GM19397 (cell line): Measurements from ENCODE around the gene GOLGA6A.
"Not testable (repeated sequence)": the region's sequence is repeated elsewhere in the genome, so short reads cannot be mapped to it uniquely, and the experiment has no call there.

Experiments
- ATAC-seq: cut with Tn5 transposase; IDR thresholded peaks from one replicate; pipeline ENCODE4 v1.9.1; 2021; ENCODE audit warnings: mild to moderate bottlenecking, moderate library complexity; ENCODE audit not compliant: unreplicated experiment

Gene GOLGA6A

DNA sequence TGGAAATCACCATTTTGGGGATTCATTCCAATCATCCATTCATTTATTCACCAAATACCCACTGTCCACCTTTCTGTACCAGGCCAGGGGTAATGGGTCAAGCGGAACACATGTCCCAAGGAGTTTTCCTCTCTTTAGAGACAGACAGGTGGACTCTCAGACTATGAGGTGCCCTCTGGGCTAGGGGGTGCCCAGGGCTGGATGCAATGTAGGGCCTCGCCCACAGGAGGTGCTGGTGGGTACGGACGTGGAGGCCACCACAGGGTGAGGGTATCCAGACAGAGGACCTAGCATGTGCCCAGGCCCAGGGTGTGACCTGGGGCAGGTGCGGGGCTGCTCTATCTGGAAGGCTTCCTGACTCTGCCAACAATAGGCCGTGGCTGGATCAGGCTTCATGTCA is 26.3 kb upstream of the GOLGA6A start:
- not testable (repeated sequence) for ATAC-seq

DNA sequence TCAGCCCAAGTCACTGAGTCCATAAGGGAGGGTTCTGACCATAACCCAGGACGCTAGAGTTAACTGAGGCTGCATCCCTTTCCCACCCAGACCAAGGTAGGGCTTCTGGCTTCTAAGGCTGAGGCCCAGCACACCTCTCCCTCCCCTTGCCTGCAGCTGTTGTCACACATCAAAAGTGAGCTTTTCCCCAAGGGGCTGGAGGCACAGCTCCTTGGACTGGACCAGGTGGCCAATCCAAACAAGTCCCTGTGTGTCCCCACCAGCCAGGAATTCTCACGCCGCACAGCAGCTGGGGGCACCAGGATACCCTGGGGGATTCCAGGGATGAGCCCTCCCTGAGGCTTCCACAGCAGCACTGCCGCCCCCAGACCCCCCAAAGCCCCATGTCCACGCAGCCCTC is 25.8 kb upstream of the GOLGA6A start:
- ATAC-seq = no peak

GRCh38 chr15:74099963-74100733 is 17.8 kb upstream of the GOLGA6A start:
- ATAC-seq = peak; percentile 88

DNA sequence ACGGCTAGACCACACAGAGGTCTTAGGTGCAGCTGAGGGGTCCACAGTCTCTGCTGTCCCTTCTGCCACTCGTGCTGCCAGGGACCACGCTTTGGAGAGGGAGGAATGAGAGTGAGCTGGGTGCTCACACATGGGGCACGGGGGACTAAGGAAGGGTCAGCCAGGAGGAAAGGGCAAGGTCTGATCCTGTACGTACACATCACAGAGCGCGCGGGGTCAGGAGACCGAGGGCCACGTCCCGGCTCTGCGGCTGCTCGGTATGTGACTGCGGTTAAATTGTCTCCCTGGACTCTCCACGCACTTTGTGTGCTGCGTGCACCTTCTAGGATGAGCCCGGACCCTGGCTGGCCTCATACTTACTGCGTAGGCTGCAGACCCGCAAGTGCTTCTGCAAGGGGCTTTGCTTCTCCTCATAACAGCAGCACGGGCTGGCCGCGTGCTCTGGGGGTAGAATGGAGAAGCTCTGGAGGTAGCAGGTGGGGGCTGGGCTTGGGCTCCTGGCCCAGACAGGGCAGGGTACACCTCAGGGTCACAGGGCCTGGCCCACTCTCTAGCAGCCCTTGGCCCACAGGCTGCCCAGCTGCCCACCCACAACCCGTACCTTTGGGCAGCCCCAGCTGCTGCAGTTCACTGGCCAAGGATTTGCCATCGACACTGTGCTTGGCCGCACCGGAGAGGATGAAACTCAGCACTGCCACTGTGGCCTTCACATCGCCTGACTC is 14.6 kb upstream of the GOLGA6A start:
- not testable (repeated sequence) for ATAC-seq

GRCh38 chr15:74095610-74096009 is 13.3 kb upstream of the GOLGA6A start:
- ATAC-seq = not testable (repeated sequence)

DNA sequence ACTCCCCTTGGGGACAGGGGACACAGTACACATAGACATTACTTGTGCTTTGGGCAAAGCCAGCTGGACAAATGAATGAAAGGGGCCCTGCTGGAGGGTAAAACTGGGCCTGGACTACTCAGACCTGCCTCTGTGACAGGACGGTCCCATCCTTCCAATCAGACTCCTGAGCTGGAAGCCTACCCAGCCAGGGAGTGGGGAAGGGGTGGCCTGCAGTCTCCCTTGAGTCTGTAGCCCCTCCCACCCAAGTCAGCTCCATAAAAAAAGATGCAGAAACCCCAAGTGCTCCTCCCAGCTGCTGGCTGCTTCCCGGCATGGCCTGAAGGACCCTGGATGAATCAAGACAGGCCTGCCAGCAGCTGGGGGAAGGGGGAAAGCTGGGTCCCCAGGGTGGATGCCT is 12.2 kb upstream of the GOLGA6A start:
- not testable (repeated sequence) for ATAC-seq

DNA sequence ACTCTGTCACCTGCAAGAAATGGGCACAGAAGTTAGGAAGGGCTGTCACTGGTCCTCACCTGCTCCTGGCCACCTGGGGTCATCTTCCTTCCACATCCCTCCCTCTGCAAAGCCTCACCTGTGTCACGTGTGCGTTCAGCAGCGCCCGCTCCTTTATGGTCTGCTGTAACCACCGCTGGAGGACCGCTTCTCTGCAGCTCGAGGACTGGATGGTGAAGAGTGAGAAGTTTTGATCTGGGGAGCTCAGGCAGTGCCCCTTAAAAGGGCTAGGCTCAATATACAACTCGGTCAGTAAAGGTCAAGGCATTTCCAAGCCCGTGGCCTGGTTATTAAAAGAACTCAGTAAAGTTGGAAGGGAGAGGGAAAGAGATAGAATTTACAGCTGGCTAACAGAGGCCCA is 6.6 kb downstream of the GOLGA6A start:
- not testable (repeated sequence) for ATAC-seq

- not testable (repeated sequence) for ATAC-seq
Observed at GRCh38 chr15:74072614-74073337, 9.6 kb downstream of the GOLGA6A start.

GRCh38 chr15:74072132-74072531 is 10.2 kb downstream of the GOLGA6A start:
- ATAC-seq = not testable (repeated sequence)

DNA sequence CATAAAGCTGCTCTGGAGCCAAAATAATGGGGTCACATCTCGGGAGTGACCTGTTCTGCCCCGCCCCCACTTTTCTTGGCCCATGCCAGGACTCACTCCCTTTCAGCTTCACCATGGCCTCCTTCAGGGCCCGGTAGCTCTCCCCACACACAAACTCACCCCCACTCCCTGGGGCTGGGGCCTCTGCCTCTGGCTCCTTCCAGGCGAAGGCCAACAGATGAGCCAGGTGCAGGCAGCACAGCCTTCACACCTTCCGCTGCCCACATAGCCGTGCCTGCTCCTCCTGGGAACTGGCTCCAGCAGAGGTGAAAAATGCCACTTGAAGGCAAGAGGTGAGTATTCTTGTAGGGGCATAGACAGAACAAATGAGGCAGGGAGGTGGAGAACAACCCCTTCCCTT is 10.7 kb downstream of the GOLGA6A start:
- ATAC-seq = not testable (repeated sequence)

DNA sequence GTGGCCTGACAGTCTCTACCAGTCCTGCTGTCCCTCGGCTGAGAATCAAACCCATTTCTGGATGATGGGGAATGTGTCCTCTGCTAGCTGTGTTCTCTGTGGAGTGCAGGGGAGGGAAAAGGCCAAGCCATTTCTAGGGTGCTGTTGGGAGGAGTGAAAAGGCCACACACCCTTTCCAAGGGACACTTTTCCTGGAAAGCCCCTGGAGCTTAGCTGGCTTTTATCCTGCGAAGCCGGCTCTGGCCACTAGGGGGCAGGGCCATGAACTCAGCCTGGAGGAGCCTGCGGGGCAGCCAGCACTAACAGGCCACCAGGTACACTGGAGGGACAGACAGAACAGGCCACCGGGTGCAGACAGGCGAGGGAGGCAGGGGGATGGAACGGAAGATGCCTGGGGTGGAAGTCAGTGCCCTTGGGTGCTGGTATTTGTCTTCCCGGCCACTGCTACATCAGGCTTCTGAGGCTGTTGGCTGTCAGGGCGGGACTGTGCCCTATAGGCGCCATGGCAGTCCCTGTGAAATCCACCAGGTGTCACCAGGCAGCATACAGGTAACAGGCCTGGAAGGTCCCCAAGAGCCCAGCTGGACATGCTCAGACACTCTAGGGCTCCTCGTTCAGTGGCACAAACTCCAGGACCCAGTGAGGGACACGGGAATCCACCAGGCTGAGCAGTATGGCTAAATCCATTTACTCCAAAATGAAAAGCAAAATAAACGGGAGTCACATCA is 16.5 kb downstream of the GOLGA6A start:
- ATAC-seq = not testable (repeated sequence)

DNA sequence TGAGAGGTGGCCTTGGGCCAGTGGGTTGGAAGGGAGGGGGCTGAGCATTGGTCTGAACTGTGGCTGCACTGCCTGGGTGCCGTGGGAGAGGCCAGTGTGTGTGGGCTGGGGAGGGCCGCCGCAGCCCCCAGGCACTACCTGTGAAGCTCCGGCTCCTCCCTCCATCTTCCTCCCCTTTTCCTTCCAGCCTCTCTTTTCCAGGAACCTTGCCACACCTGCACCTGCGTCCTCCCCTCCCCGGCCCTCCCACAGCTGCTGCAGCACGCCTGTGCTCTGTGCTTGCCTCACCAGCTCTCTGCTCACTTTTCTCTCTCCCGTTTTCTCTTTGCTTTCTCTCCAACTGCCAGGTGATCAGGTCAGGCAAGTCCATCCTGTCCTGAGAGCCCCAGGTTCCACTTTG is 17.5 kb downstream of the GOLGA6A start:
- ATAC-seq = not testable (repeated sequence)

DNA sequence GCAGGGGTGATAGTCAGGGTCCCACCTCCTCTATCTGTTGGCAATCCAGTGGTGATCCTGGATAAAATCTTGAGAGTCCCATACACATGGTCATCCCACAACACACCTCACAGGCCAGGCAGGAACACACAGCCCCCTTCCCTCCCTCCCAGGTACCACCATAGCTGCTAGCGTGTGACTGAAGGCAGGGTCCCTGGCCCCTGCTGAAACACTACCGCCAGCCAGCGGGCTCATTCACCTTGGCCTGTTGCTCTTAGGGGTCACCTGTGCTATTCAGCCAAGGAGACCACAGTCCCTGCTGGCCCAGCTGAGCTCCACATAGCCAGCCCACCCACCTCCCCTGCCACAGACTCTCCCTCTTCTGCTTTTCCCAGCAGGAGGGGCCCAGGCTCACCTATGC is 18.2 kb downstream of the GOLGA6A start:
- not testable (repeated sequence) for ATAC-seq

GRCh38 chr15:74063425-74064146 is 18.8 kb downstream of the GOLGA6A start:
- ATAC-seq = not testable (repeated sequence)

DNA sequence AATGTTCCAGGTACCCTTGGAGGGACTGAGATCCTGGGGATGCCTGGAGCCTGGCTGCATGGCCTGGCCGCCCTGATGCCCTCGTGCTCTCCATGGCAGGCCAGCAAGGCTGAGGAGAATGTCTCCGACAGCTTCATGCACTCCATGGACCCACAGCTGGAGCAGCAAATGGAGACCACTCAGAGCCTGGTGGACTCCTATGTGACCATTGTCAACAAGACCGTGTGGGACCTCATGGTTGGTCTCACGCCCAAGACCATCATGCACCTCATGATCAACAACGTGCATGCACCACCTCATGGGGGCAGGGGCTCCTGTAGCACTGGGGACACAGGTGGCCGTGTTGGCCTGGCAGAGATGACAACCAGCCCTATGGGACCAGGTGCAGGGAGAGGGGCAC is 19.7 kb downstream of the GOLGA6A start:
- no peak for ATAC-seq

DNA sequence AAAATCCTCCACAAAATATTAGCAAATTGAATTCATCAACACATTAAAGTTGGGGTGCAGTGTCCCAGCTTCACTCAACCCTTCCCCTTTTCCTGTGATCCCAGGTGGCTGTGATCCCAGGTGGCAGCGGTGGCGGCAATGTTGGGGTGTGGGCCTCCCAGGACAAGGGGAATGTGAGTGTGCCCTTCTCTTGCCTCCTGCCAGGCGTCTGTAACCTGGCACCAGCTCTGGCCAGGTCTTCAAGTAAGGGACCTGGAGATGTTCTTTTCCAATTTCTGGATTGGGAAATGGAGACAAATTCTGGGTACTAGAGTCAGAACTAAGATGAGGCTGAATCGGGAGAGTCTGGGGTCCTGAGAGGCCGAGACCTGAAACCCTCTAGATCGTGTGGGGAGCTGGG is 20.1 kb downstream of the GOLGA6A start:
- ATAC-seq = no peak

DNA sequence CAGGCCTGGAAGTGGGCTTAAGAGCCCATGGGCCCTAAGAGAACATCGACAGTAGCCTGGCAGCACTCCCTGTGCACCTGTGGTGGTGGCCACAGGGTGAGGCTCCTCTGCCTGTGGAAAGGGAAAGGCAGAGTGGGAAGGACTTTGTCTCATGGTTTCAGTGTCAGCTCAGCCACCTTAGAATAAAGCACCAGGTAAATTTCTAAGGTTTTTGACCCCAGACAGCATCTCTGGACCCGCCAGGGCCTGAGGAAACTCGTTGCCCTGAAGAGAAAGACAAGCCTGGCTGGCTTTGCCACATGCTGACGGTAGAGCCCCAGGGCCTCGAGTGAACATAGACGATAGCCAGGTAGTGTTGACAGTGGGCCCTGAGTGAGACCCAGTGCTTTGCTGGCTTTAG is 22.1 kb downstream of the GOLGA6A start:
- ATAC-seq = no peak

- not testable (repeated sequence) for ATAC-seq
Observed at GRCh38 chr15:74059050-74059833, 23.1 kb downstream of the GOLGA6A start.

- ATAC-seq = not testable (repeated sequence)
Observed at GRCh38 chr15:74056330-74056729, 26.0 kb downstream of the GOLGA6A start.
